Measurements from ENCODE around the gene HTR3B.

DNA sequence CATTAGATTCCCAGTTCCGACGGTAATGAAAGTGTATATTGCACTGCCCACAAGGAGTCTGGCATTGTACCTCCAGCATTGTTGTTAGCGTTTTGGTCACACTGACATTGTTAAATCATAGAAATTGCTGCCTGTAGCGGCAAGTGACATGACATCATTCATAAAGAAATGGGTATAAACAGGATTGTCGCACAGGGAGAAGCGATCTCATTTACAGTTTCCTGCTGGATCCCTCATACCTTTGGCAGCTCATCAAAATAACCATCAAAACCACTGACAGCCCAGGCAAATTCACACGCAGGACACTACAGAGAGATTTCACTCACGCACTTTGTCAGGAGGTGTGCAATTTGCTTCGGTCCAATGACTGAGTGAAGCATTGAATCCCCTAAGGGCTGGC, 3.5 kb downstream of the HTR3B start:
- TF ChIP-seq, protein P1, sequence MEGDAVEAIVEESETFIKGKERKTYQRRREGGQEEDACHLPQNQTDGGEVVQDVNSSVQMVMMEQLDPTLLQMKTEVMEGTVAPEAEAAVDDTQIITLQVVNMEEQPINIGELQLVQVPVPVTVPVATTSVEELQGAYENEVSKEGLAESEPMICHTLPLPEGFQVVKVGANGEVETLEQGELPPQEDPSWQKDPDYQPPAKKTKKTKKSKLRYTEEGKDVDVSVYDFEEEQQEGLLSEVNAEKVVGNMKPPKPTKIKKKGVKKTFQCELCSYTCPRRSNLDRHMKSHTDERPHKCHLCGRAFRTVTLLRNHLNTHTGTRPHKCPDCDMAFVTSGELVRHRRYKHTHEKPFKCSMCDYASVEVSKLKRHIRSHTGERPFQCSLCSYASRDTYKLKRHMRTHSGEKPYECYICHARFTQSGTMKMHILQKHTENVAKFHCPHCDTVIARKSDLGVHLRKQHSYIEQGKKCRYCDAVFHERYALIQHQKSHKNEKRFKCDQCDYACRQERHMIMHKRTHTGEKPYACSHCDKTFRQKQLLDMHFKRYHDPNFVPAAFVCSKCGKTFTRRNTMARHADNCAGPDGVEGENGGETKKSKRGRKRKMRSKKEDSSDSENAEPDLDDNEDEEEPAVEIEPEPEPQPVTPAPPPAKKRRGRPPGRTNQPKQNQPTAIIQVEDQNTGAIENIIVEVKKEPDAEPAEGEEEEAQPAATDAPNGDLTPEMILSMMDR (optimal IDR thresholded peaks at IDR 0.05 in 1 of 3, IDR thresholded peaks at IDR 0.05 in 1 of 3, conservative IDR thresholded peaks at IDR 0.05 in 1 of 3; ENCODE audit: extremely low read depth in 1 of 3, insufficient read depth in 2 of 3, low read length in 3 of 3), result no peak
- TF ChIP-seq EZH2 (IDR thresholded peaks at IDR 0.05; ENCODE audit: low read length), result no peak

Data from keratinocyte (primary cell).